T1000 (cell line): ENCODE data around the gene KDM1B.
"Not testable (repeated sequence)": the region's sequence is repeated elsewhere in the genome, so short reads cannot be mapped to it uniquely, and the experiment has no call there.

Source experiments
- DNase-seq: peaks from one replicate; lab custom pipeline; 2025; ENCODE audit warnings: mixed read lengths; lab: John Stamatoyannopoulos, UW

KDM1B gene

GRCh38 chr6:18151801-18152200, 3.4 kb upstream of the KDM1B start:
- no peak for DNase-seq

GRCh38 chr6:18153311-18153703, 1.9 kb upstream of the KDM1B start:
- no peak for DNase-seq

DNA sequence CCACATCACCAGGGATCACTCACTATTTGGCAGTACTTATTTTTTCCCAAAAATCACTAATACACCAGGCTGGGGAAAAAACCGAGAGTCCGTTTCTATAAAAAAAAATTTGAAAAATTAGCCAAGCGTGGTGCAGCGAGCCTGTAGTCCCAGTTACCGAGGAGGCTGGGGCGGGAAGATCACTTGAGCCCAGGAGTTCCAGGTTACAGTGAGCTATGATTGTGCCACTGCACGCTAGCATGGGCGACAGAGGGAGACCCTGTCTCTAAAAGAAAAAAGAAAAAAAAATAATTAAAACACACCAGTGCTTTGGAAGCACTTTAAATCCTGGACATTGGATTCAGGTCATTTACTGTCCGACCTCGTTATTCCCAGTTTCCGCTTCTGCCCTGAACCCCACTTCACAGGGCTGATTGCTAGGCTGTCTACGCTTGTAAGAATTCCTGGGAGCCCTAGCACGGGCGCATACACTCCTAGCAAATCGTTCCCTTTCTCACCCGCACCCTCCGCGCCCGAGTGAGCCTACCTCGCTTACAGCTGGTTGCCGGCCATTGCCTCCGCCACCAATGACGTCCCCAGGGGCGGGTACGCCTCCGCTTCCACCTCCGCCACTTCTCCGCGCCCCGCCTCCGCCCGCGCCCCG, 594 bp upstream of the KDM1B start, which contains the start of gene TPMT:
TSS of gene TPMT (minus strand) at position 571 of the 643 bp plus-strand sequence. CDS start 5,950 bp downstream, outside the sequence.
- DNase-seq, result no peak

- no peak for DNase-seq
These were observed 721 bp downstream of the KDM1B start for GRCh38 chr6:18155864-18156421.

DNA sequence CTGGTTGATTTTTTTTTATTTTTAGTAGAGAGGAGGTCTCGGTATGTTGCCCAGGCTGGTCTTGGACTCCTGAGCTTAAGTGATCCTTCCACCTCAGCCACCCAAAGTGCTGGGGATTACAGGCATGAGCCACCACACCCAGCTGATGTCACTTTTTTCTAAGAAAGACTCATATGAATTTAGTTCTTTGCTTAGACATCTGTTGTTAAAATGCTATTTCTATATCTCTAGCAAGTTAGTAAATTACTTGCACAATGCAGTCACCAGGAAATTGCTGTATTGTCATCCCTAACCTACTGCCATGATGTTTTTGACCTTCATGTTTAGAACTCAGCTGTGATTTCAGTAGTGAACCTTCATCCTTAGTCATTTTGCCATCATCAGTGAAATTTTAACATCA, 5.7 kb downstream of the KDM1B start:
- DNase-seq, result no peak

DNA sequence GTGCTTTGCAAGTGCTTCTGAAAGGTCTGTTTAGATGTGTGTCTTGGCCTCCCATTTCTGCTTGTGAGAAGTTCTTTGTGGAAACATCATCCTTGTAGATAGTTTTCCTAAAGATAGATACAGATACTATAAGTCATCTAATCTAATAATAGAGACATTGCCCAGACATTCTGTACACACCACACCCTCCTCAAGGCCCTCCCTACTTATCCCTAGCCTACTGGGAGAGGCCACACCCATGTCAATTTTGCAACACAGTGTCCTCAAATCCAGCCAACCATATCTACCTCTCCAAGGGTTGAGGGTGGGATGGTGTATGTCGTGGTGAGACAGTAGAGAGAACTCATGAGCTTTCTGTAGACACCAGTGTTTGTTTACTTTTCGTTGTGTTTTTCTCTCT, 6.2 kb downstream of the KDM1B start:
- no peak for DNase-seq

DNA sequence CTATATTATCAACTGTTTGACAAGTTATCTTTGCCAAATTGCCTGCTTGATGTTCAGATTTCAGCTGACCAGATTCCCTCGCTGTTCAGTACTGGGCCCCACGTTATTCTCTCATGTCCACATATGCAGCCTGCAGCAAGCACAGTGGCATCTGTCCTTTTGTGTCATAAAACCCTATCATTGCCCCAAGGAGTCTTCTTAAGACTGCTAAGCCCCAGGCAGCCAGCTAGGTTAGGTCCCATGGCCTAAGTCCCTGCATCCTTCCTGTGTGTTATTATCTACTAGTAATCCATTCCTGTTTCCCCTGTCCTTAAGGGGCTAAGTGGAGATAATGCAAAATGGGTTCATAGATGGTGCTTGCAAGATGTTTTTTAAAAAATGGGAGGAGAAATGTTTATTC, 7.2 kb downstream of the KDM1B start:
- DNase-seq, result no peak

GRCh38 chr6:18165751-18166150, 10.5 kb downstream of the KDM1B start:
- DNase-seq, result no peak

- DNase-seq, result no peak
These were observed 11.3 kb downstream of the KDM1B start for GRCh38 chr6:18166312-18167036.

DNA sequence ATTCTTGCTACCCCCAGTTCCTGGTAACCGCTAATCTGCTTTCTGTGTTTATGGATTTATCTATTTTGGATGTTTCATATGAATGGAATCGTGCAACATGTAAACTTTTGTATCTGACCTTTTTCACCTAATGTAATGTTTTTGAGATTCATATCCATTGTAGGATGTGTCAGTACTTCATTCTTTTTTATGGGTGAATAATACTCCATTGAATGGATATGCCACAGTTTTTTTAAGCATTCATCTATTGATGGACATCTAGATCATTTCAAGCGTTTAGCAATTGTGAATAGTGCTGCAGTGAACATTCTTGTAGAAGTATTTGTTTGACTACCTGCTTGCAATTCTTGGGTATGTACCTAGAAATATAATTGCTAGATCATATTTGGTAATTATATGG, 13.0 kb downstream of the KDM1B start:
- no peak for DNase-seq

DNA sequence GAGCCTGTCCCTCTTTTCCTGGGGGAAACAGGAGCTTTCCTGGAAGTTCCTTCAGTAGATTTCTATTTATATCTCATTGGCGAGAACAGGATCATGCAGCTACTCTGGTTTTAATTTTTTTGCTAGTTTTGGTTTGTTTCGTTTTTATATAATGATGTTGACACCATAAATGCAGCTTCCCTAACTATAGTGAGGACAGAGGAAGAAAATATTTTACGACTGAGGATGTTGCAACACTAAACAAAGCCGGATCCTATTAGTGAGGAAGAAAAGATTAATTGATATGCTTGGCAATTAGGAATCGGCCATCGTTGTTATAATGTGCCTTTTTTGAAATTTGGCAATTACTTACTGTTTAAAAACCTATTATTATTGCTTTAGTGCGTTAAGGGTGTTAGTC, 16.6 kb downstream of the KDM1B start:
- no peak for DNase-seq

DNA sequence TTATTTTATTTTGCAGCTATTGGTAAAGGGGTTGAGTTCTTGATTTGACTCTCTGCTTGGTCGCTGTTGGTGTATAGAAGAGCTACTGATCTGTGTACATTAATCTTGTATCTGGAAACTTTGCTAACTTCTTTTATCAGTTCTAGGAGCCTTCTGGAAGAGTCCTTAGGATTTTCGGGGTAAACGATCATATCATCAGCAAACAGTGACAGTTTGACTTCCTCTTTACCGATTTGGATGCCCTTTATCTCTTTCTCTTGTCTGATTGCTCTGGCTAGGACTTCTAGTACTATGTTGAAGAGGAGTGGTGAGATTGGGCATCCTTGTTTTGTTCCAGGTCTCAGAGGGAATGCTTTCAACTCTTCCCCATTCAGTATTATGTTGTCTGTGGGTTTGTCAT, 21.0 kb downstream of the KDM1B start:
- DNase-seq, result not testable (repeated sequence)

DNA sequence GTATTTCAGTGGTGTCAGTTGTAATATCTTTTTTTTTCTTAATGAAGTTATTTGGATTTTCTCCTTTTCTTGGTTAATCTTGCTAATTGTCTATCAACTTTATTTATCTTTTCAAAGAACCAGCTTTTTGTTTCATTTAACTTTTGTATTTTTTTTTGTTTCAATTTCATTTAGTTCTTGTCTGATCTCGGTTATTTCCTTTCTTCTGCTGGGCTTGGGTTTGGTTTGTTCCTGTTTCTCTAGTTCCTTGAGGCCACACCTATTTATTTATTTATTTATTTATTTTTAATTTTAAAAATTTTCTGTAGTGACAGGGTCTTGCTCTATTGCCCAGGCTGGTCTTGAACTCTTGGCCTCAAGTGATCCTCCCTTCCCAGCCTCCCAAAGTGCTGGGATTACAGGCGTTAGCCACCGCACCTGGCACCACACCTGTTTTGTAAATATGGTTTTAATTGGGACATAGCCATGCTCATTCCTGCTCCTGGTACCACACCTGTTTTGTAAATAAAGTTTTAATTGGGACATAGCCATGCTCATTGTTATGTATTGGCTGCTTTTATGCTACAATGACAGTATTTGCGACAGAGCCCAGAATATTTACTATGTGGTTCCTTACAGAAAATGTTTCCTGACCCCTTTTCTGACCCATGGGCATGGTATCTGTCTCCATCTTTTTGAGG, 22.2 kb downstream of the KDM1B start:
- DNase-seq, result no peak

- no peak for DNase-seq
These were observed 23.9 kb downstream of the KDM1B start for GRCh38 chr6:18178960-18179615.

DNA sequence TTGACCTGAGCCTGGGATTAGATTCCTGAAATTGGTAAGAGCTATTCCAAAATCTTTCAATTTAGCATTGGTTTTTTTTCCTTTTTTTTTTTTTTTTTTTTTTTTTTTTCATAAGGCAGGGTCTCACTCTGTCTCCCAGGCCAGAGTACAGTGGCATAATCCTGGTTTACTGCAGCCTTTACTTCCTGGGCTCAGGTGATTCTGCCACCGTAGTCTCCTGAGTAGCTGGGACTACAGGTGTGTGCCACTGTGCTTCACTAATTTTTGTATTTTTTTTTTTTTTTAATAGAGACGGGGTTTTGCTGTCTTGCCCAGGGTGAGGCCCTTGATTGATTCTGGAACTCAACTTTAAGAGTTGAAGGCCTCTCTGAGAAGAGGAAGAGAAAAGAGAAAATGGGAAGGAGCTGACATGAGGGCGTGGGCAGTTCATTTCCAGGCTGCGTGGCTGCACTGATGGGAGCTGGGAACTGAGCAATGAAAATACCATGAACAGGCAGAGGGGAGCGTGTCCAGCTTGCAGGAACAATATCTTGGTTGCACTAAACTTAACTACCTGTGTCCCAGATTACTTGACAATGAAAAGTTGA, 24.6 kb downstream of the KDM1B start:
- DNase-seq, result no peak

DNA sequence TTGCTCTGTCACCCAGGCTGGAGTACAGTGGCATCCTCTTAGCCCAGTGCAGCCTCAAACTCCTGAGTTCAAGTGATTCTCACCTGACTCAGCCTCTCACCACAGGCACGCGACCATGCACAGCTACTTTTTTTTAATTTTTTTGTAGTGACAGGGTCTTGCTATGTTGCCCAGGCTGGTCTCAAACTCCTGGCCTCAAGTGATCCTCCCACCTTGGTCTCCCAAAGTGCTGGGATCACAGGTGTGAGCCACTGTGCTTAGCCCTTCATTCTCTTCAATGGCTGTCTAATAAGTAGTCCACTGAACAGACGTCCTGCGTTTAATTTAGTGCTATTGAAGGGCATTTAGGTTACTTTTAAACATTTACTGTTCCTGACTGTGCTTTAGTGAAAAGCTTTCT, 27.3 kb downstream of the KDM1B start:
- DNase-seq, result no peak

GRCh38 chr6:18183766-18184165, 28.5 kb downstream of the KDM1B start:
- no peak for DNase-seq

DNA sequence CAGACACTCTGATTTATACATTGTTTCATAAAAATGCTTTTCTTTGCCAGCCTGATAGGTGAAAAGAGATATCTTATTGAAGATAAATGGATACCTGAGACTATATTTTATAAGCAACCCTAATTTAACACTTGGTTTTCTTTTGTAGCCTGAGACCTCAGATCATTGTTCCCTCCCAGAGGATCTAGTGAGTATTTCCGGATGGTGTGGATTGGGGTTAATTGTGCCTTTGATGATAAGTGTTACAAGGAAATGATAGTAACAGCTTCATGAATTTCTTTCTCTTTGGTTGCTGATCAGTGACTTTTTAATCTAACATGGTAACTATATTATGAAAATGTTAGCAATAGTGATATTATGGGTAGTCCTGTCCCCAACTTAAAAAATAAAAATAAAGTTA, 30.4 kb downstream of the KDM1B start:
- DNase-seq, result no peak

DNA sequence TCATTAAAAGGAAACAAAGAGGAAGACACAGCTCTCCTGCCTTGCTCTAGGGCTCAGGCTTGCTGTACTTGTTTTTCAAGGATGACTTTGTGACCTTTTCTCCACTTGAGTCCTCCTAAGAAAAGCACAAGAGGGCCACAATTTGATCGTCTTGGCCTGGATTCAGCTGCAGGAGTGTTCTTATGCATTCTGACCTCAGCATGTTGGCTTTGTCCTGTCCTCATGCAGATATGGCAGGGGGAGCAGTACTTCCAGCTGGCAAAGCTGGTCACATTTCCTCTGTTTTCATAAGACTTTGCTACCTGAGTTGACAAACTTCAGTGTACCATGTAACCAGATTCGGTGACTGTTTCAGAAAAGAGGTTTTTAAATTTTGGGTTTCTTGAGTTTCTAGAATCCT, 30.8 kb downstream of the KDM1B start:
- no peak for DNase-seq

DNA sequence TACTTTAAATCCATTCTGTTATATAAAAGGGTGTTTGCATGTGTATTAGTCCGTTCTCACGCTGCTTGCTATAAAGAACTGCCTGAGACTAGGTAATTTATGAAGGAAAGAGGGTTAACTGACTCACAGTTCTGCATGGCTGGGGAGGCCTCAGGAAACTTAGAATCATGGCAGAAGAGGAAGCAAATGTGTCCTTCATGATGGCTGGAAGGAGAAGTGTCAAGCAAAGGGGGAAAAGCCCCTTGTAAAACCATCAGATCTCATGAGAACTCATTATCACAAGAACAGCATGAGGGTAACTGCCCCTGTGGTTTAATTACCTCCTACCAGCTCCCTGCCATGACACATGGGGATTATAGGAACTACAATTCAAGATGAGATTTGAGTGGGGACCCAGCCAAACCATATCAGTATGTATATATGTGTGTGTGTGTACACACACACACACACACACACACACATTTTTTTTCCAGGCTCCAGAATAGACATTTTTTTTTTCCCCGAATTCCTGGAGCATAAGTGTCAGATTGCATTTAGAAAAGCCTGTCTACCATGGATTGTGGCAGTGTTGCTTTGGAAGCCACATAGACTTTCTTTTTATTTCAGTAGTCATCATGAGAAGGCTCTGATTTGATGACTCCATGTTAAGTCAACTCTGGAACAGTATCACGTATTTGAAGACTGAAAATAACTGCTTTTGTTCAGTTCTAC, 31.5 kb downstream of the KDM1B start:
- no peak for DNase-seq

GRCh38 chr6:18187701-18188100, 32.5 kb downstream of the KDM1B start:
- no peak for DNase-seq
